ENCODE data around the gene CD70.
"Not testable (repeated sequence)": the region's sequence is repeated elsewhere in the genome, so short reads cannot be mapped to it uniquely, and the experiment has no call there.

Gene CD70, protein sequence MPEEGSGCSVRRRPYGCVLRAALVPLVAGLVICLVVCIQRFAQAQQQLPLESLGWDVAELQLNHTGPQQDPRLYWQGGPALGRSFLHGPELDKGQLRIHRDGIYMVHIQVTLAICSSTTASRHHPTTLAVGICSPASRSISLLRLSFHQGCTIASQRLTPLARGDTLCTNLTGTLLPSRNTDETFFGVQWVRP

DNA sequence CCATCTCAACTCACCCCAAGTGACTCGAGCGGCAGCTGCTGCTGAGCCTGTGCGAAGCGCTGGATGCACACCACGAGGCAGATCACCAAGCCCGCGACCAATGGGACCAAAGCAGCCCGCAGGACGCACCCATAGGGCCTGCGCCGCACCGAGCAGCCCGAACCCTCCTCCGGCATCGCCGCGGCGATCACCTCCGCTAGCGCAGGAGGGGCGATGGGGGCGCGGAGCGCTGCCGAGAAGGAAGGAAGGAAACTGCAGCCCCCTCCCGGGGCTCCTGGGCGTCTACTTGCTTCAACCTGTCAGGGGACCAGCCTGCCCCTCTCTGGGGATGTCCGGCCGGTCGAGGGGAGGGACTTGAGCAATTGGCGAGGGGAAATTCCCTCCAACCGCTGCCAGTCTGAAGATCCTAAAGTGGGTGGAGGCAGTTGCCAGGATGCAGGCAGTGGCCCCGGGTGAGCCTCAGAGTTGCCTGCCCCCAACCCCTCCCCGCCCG is at the start of gene CD70:
Gene CD70 (minus strand): TSS at position 324 of the 493 bp plus-strand sequence. CDS start 148 bp downstream, at position 176.
- DNase-seq: no peak

DNA sequence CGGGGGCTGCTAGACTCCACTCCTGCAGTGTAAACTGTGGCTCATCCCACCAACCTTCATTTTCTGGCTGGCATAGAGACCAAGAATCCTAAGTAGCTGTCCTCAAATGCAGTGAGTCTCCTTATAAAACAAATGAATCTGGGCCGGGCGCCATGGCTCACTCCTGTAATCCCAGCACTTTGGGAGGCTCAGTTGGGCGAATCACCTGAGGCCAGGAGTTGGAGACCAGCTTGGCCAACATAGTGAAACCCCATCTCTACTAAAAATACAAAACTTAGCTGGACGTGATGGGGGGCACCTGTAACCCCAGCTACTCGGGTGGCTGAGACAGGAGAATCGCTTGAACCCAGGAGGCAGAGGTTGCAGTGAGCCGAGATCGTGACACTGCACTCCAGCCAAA is 49.4 kb upstream of the CD70 start:
- DNase-seq: not testable (repeated sequence)

DNA sequence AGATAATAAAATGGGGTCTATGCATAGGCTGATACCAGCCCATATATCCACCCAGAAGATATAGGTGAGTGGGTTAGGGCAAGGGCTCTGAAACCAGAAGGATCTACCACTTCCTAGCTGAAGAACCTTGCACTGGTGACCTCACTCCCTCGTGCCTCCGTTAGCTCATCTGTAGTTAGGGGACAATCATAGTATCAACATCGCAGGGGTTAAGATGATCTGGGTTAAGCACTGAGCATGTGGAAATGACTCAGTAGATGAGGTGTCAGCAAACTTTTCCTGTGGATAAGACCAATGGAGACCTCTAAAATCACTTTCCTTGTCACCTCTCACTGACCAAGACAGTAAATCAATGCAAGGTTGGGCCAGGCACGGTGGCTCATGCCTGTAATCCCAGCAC is 48.5 kb upstream of the CD70 start:
- no peak for DNase-seq

DNA sequence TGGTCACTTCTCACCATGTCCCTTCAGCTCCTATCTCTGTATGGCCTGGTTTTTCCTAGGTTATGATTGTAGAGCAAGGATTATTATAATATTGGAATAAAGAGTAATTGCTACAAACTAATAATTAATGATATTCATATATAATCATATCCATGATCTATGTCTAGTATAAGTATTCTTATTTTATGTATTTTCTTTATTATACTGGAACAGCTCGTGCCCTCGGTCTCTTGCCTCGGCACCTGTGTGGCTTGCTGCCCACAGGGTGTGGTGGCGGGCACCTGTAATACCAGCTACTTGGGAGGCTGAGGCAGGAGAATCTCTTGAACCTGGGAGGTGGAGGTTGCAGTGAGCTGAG is 42.5 kb upstream of the CD70 start:
- not testable (repeated sequence) for DNase-seq

DNA sequence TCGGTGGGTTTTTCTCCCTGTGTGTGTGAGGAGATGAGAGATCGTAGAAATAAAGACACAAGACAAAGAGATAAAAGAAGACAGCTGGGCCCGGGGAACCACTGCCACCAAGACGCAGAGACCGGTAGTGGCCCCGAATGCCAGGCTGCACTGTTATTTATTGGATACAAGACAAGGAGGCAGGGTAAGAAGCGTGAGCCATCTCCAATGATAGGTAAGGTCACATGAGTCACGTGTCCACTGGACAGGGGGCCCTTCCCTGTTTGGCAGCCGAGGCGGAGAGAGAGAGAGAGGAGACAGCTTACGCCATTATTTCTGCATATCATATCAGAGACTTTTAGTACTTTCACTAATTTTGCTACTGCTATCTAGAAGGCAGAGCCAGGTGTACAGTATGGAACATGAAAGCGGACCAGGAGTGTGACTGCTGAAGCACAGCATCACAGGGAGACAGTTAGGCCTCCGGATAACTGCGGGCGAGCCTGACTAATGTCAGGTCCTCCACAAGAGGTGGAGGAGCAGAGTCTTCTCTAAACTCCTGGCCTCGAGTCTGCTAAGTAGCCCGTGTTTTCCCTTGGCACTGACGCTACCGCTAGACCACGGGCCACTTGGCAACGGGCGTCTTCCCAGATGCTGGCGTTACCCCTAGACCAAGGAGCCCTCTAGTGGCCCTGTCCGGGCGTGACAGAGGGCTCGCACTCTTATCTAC is 42.0 kb upstream of the CD70 start:
- DNase-seq: peak; percentile 37 to 46

DNA sequence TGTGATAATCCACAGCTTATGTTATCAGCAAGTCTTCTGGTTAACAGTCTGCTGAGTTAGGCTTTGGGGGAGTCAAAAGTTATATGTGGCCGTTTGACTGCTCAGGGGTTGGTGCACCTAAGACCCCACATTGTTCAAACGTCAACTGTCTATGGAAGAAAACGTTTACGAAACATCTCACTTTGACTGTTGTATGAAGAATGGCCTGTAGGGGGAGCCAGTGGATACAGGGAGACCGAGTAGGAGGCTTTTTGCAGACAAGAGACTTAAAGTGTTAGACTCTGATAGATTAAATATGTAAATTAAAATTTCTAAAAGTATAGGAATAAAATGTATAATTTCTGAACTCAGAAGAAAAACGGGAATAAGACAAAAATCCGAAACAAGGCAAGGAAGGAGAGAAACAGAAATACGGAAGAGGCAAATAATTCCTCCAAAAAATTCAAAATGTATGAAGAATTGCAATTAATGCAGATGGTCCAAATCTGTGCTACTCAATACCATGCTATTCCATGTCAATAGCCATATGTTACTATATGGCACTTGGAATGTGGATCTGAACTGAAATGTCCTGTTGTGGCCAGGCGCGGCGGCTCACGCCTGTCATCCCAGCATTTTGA is 41.2 kb upstream of the CD70 start:
- peak; percentile 60 to 79 for DNase-seq

DNA sequence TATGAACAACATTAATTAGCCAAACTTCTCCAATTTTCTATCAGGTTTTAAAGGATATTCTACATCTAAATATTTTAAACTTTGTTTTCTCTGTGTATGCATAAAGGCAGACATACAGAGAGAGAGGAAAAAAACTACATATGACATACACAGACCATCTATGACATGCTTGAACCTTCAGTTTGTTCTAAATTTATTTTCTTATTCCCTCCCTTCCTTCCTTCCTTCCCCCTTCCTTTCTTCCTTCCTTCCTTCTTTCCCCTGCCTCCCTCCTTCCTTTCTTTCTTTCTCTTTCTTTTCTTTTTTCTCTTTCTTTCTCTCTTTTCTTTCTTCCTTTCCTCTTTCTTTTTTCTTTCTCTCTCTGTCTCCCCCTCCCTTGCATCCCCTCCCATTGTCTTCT is 35.8 kb upstream of the CD70 start:
- DNase-seq: no peak

DNA sequence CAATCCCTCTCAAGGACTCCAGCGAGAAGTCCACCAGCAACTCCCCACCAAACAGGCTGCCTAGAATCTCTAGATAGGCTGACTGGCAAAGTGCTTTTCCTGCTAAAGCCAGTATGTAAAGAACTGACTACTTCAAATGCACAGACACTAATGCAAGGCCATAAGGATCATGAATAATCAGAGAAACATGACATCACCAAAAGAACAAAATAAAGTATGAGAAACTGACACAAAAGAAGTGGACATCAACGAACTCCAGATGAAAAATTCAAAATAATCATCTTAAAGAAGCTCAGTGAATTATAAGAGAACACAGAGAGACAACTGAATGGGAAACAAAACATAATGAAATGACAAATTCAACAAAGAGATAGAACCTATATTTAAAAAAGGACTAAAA is 26.4 kb upstream of the CD70 start:
- DNase-seq: no peak

DNA sequence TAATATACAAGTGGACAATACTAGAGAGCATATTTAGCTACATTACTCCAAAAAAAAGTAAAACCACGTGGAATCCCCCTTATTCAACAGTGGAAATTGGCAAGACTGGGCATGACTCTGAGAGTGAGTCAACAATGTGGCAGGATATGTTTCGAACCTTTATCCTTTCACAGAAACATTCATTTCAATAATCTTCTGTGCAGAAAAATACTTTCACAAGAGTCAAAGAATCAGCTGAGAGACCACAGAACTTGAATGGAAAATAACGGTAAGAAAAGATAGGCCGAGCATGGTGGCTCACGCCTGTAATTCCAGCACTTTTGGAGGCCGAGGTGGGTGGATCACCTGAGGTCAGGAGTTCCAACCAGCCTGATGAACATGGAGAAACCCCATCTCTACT is 25.1 kb upstream of the CD70 start:
- DNase-seq: no peak

DNA sequence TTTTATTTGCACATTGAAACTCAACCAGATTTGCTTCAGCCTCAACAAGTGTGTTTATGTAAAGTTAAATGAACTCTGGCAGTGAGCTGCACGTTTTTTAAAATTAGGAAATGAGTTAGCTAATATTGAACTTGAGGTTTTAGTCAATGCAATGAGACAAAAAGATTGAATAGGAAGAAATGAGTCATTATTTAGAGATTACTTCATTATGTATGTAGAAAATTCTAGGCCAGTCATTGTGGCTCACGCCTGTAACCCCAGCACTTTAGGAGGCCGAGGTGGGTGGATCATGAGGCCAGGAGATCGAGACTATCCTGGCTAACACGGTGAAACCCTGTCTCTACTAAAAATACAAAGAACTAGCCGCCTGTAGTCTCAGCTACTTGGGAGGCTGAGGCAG is 22.8 kb upstream of the CD70 start:
- DNase-seq: no peak

DNA sequence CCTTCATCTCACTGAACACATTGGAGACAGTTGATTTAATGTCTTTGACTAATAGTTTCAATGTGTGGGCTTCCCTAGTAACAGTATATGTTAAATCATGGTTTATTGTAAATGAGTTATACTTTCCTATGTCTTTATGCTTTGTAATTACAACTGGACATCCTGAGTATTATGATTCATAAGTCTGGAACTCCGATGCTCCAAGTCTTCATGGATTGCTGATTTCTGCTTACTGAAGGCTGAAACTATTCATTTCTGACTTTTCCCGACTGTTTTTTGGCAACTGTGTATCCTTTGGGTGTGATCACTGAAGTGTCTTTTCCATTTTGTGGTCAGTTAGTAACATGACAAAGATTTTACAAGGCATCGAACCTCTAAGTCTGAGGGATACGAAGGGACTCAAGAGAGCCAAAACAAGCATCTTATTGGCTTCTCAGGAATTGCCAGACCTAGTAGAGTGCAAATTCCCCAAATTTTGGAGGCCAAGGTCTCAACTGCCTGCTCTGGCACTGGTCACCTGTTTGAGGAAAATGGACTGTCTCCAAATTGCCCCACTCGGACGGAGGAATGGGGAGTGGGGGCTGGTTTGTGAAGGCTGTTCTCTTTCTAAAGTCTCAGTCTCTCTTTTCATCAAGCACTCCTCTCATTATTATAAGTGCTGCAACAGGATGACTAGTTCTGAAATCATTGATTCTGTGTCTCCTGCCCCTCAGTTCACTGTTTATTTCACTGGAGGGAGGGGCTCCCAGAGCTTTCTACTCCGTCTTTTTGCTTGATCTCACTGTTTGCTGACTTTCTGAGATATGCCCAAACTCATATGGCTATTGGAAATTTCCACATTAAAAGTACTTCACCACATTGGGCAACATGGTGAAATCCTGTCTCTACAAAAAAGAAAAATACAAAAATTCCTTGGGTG is 20.2 kb upstream of the CD70 start:
- no peak for DNase-seq

DNA sequence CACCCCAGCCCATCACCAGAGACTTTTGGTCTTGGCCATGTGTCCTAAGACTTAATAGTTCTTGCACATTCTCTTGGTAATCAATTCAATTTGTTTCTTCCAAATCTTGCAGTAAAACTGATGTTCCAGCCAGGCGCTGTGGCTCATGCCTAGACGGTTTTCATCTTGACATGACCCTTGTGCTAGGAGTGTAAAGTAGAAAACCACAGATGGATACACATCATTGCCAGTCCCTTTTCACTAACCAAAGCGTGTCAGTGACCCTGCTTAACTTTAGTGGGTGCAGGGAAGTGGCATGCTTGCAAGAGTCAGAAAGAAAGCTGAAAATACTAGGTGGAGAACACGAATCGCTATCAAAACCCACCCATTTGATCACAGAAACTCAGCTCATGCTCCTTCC is 18.0 kb upstream of the CD70 start:
- no peak for DNase-seq

DNA sequence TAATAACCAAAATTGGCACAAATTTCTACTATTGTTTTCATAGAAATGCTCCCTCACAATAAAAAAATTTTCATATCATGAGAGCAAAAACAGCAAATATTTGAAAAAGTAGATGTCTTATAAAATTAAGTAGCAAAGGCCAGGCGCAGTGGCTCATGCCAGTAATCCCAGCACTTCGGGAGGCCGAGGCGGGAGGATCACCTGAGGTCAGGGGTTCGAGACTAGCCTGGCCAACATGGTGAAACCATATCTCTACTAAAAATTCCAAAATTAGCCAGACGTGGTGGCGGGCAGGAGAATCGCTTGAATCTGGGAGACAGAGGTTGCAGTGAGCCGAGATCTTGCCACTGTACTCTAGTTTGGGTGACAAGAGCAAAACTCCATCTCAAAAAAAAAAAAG is 17.2 kb upstream of the CD70 start:
- DNase-seq: not testable (repeated sequence)

DNA sequence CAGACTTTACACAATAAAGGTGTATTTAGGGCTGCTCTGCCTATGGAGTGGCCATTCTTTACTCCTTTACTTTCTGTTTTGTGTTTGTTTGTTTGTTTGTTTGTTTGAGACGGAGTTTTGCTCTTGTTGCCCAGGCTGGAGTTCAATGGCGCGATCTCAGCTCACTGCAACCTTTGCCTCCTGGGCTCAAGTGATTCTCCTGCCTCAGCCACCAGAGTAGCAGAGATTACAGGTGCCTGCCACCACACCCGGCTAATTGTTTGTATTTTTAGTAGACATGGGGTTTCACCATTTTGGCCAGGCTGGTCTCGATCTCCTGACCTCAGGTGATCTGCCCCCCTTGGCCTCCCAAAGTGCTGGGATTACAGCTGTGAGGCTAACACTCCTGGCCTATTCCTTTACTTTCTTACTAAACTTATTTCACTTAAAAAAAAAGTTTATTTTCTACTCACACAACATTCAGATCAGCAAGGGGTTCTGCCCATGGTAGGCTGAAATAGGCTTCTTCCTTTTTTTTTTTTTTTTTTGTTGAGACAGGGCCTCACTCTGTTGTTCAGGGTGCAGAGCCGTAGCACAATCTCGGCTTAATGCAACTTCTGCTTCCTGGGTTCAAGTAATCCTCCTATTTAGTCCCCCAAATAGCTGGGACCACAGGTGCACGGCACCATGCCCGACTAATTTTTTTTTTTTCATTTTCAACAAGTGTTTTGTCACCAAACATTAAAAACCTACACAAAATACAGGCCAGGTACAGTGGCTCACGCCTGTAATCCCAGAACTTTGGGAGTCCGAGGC is 15.5 kb upstream of the CD70 start:
- DNase-seq: not testable (repeated sequence)

DNA sequence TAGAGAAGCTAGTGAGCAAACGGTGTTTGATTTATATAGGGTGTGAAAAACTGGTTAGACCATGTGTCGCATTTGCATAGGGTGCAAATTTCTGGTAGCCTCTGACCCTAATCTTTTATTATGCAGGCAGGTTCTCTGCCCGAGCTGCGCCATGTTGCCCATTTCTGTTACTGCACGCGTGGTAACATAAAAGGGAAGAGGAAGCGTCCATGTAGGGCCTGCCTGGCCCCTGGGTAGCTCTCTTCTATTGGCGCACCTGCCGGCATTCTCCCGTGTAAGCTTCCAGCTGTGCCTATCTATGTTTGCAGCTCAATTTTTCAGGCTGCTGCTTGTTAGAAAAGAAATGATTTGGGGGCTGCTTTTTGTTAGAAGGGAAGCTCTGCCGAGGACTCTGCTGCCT is 14.0 kb upstream of the CD70 start:
- no peak for DNase-seq

DNA sequence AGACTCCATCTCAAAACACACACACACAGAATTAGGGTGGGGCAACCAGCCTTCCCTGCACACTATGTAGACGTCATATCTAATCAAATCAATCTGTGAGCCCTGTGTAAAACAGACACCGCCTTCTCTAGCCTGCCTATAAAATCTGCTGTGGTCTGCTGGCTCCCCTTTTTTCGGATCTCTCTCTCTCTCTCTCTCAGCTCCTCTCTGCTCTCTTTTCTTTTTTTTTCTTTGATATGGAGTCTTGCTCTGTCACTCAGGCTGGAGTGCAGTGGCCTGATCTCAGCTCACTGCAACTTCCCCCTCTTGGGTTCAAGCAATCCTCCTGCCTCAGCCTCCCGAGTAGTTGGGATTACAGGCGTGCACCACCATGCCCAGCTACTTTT is 11.8 kb upstream of the CD70 start:
- no peak for DNase-seq

DNA sequence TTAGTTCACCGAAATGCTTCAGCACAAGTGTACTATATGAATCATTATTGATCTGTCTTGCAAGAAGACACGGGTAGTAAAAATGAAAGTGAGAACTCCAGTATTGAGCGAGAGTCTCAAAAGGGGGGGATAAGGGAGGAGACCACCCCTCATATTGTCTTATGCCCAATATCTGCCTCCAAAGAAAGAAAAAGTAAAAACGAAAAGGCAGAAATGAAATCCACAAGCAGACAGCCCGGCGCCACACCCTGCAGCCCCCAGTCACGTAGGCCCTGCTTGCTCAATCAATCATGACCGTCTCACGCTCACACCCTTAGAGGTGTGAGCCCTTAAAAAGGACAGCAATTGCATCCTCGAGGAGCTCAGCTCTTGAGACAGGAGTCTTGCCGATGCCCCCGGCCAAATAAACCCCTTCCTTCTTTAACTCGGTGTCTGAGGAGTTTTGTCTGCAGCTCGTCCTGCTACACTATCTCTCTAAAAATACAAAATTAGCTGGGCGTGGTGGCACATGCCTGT is 10.6 kb upstream of the CD70 start:
- DNase-seq: not testable (repeated sequence)

DNA sequence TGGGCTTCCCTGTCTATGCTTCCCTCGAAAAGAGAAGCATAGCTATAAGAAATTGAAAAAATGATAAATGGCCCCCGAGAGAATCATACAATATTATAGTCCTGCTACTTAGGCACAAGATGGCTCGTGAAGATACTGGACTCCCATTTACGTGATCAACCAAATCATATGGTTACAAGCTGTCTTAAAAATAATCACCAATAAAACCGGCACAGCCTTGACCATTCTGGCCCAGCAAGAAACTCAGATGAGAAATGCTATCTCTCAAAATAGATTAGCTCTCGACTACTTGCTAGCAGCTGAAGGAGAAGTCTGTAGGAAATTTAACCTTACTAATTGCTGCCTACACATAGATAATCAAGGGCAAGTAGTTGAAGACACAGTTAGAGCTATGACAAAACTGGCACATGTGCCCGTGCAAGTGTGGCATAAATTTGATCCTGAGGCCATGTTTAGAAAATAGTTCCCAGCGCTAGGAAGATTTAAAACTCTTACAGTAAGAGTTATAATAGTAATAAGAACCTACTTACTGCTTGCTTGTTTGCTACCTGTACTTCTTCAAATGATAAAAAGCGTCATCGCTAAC is 10.1 kb upstream of the CD70 start:
- not testable (repeated sequence) for DNase-seq

DNA sequence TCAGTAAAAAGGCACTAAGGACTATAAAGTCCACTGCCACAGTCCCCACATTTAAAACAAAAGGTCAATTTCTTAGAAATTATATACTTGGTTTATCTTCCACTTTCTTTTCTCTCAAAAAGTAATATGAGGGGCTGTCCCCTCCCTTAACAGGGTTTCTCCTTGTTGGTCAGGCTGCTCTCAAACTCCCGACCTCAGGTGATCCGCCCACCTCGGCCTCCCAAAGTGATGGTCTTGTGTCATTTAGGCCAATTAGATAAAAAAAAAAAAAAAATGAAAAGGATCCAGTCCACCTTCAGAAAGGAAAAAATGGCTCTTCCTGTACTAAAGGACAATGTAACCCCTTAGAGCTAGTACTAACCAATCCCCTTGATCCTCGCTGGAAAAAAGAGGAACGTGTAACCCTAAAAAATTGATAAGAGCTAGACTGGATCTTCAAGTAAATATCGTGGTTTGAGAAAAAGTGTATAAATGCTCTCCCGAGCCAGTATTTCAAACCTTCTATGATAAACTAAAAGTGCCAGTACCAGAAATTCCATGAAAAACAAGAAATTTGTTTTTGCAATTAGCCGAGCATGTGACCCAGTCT is 9.0 kb upstream of the CD70 start:
- DNase-seq: no peak

DNA sequence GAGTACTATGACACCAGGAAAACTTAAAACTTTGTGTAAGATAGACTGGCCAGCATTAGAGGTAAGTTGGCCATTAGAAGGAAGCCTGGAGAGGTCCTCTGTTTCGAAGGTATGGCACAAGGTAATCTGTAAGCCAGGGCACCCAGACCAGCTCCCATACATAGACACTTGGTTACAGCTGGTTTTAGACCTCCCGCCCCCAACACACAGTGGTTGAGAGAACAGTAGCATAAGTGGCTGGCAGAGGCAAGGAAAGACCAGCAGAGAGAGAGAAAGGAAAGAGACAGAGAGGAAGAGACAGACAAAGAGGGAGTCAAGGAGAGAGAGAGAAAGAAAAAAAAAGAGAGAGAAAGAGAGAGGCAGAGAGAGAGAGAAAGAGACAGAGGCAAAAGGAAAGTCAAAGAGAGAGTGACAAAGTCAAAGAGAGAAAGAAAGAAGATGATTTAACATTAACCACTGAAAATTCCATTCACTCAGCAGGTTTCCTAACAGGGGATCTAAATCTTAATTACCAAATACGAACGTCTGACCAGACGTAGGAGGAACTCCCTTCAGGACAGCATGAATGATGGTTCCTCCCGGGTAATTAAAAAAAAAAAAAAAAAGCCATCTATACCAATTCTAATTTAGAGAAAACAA is 7.4 kb upstream of the CD70 start:
- not testable (repeated sequence) for DNase-seq

Measured in hippocampal formation (tissue), 2 donors.